ENCODE data around the gene BSX.

Gene BSX

DNA sequence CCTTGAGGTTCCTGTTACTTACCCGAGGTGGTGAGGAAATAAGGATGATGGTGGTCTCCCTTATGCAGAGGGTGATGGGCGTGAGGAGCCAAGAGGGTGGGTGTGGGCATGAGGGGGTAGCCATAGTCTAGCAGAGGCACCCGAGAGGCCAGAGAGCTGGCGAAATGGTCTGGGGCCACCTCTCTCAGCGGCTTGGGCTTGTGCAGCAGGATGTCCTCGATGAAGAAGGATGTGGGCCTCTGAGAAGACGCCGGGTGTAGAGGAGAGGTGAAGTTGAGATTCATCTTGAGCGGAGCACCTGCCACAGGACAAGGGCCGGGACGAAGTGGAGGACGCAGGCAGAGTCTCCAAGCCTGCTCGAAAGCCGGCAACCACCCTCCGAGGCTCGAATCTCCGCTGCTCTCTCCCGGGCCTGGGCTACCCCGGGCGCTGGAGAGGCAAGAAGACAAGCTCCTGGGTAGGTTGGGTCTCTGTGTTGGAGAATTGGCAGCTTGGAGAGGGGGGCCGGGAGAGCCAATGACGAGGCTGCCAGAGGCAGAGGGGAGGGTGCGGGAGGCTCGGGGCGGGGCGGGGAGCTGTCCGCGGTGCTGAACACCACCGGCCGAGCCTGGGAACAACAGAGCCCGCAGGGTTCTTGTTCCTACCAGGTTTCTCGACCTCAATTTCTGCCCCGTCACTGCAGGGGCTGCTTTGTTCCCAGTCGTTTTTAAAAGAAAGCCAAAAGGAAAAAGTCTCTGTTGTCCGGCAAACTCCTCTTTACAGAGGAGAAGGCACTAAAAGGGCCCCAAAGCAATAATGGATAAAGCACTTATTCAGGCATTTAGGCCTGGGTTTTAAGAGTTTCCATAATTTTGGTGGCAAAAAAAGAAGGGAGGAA, at the start of gene BSX:
Gene BSX (minus strand): TSS at position 447 of the 877 bp plus-strand sequence. CDS start 163 bp downstream, at position 284.
- DNase-seq, result peak; percentile 19 to 24

- DNase-seq, result no peak
These were observed 48.9 kb upstream of the BSX start for GRCh38 chr11:123030517-123030916.

- peak; percentile 11 to 14 for DNase-seq
These were observed 39.3 kb upstream of the BSX start for GRCh38 chr11:123020968-123021367.

- DNase-seq, result no peak
These were observed 37.1 kb upstream of the BSX start for GRCh38 chr11:123018702-123019101.

GRCh38 chr11:123011510-123011909, 29.9 kb upstream of the BSX start:
- DNase-seq, result no peak

DNA sequence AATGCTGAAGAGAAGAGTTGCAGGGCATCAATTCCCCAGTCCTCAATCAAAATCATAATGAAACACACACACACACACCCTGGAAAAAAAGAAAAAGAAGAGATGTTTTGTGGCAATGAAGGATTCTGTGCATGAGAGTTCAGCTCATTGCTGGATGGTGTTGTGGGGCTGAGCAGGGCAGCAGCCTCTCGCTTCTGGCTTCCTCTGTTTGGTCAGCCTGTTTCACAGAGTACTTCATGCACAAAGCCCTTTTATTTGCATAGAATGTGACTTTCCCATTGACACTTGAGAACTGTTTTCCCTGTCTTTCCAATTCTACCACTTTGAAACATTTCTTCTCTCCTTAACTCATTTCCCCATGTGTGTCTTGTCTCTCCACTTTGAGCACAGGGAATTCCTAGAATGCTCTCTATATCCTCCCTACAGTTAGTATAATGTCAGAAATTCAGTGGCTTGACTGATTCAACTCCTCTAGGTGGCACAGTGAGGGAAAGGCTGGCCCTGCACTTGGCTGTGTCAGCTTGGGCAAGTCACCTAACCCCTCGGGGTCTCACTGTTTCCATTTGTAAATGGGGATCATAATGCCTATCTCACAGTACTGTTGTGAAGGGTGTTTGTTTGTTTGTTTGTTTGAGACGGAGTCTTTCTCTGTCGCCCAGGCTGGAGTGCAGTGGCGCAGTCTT, 25.4 kb upstream of the BSX start:
- no peak for DNase-seq

- no peak for DNase-seq
These were observed 19.1 kb upstream of the BSX start for GRCh38 chr11:123000721-123001120.

DNA sequence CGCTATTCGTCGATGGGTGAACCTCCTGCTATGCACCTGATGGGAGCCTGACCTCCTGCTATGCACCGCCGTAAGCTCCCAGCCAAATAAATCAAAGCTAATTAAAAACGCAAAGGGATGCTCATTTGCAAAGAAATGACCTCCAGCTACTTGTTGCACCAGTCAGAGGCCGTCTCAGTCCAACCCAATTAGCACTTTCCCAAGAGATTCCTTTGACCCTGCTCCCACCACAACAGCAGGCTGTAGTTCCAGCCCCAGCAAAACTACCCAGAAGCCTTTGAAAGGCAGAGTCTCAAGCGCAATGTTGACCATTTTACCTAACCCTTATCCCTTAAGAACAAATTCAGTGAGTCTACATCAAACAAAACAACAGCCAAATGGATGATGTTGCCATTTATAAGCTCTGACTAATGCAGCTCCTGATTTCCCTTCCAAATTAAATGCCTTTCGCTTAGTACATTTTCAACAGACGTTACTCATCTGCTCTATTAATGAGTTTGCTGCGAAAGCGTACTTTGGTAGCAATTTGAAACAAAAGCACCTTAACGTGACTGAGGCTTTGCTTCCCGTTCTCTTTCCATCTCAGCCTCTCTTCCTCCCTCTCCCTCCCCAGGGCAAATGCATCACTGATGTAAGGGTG, 17.2 kb upstream of the BSX start:
- no peak for DNase-seq

DNA sequence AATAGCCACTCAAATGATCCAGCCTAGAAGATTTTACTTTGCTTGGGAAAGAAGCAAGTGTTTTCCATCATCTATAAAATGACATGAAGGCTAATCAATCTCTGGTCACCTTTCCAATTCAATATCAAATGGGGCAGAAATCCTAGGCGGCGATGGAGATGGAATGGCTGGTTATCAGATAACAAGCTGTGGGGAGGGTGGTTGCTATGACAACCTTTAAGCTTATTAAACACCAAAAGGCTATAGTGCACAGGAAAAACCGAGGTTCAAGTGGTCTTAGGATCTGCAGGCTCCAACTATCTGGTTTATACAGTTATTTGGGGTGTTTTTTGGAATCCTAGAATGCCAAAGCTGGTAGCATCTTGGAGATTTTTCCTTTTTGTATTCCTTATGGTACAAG, 13.9 kb upstream of the BSX start:
- no peak for DNase-seq

GRCh38 chr11:122984186-122985011, 2.8 kb upstream of the BSX start:
- DNase-seq, result no peak

- DNase-seq, result no peak
These were observed 2.0 kb upstream of the BSX start for GRCh38 chr11:122983438-122984185.

DNA sequence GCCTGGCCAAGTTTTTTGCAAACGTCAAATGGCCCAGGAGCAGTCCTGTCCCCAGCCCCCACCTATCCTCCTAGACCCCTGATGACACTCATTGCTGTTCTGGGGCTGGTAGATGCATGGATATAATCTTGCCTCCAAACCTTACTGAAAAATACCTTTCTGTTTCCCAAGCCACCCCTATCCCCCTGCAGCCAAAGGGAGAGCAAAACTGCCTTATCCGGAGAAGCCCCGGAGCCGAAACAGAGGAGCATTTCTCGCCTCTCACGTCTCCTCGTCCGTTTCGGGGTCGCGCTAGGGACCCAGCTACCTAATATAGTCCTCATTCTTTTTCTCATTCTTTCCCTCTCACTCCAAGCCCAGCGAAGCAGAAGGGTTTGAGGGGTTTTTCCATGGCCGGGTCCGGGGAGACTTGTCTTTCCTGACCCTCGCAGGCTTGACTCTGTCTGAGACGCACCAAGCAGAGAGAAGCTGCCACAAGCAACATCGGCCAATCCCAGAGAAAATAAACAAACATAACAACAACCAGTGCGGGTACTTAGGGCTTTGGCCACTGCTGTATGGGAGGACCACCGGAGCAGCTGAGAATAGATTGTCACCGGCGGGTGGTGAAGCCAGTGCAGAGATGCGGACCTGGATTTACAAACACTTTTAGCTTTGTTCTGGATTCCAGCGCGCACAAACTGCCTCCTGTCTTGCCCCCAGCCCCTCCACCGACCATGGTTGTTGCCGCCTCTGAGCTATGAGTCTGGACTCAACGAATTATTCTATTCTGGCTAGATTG, 1.6 kb downstream of the BSX start:
- no peak for DNase-seq

- no peak for DNase-seq
These were observed 2.4 kb downstream of the BSX start for GRCh38 chr11:122979103-122979814.

DNA sequence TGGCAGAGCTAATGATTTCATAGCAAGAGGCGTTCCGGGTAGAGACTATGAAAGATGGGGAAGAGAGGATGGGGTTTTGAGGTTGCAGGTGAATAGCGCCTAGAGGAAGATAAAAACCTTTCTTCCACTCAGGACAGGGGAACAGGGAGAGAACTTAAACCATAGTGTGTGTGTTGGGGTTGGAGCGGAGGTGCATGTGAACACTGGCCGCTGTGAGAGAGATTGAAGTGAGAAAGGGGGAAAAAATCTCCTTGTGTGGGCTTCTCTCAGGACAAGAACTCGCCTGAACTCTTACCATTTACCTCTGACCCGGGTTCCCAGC, 3.4 kb downstream of the BSX start:
- no peak for DNase-seq

DNA sequence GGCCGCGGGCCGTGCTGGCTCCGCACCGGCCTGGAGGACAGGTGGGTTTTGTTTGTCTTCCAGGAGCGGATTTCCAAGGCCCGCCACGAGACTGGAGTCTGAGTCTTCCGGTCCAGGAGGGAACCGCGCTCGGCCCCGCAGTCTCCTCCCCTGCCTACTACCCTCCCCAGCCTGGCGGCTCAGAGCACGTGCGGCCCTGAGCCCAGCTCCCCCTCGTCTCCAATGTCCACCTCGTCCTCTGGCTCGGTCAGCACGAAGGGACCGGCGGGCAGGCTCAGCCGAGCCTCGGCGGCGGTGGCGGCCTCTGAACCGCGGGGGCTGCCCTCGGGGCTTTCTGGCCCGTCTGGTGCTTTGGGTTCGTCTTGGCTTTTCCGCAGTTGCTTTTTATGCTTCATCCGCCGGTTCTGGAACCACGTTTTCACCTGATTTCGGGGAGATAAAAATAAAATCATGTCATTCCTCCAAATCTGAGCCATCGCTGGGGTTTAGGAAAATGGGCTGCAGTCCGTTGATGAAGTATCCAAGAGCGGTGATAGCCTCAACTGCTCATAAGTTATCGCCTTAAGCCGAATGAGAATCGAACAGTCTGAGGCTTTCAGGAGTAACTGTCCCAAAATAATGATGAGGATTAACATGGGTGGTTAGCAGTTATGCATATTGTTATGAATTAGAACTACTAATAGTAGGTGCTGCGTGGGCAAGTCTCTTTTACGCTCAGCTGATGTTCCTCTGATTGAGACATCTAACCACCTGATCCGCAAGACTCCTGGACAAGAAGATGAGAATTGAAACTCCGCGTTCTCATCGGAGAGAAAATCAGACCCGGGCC, 4.0 kb downstream of the BSX start:
- DNase-seq, result no peak

GRCh38 chr11:122976734-122977469, 4.7 kb downstream of the BSX start:
- no peak for DNase-seq

DNA sequence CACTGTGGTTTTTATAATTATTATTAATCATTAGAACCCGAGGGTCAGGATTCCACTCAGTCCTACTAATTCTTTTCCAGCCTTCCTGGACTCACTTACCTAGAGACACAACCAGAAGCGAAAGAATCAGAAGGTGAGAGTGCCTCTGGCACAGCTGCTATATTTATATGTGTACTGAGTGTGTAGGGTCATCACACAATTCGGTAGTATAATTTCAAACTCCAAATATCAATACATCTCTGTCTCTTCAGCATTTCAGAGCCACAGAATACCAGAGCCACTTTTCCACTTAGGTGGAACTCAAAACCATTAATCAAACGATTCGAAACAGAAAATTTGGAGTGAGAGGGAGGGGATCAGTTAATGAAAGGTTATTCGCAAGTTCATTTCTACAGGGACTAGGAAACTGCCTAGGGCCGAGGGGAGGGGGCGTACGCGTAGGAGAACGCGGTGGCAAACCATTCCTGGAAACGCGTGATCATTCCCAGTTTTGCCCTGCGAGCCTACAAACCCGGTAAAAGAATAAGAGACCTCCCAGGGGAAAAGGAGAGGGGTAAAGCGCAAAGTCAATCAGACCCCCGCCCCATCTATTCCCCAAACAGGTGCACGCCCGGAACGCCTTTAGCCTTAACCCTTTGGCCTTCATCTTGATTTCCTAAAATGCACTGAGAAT, 5.4 kb downstream of the BSX start:
- no peak for DNase-seq

- DNase-seq, result no peak
These were observed 17.7 kb downstream of the BSX start for GRCh38 chr11:122963961-122964360.

Measured in activated CD4-positive, alpha-beta T cell treated with anti-CD3 and anti-CD28 coated beads for 4 hours (primary cell).